GM12875 (cell line): ENCODE measurements around the gene NME2.

Experiments used
- H3K4me3 ChIP-seq: one replicate; pipeline ENCODE4 v1.5.1; 2011; ENCODE audit warnings: low read depth, low read length, control low read depth
- TF ChIP-seq, protein P1 (sequence below): IDR thresholded peaks from 2 replicates; pipeline ENCODE4 v1.5.1; 2011; ENCODE audit warnings: low read depth, mild to moderate bottlenecking, control low read depth, inconsistent platforms, low read length, moderate library complexity, borderline replicate concordance; ENCODE audit not compliant: insufficient read depth

NME2 gene

DNA sequence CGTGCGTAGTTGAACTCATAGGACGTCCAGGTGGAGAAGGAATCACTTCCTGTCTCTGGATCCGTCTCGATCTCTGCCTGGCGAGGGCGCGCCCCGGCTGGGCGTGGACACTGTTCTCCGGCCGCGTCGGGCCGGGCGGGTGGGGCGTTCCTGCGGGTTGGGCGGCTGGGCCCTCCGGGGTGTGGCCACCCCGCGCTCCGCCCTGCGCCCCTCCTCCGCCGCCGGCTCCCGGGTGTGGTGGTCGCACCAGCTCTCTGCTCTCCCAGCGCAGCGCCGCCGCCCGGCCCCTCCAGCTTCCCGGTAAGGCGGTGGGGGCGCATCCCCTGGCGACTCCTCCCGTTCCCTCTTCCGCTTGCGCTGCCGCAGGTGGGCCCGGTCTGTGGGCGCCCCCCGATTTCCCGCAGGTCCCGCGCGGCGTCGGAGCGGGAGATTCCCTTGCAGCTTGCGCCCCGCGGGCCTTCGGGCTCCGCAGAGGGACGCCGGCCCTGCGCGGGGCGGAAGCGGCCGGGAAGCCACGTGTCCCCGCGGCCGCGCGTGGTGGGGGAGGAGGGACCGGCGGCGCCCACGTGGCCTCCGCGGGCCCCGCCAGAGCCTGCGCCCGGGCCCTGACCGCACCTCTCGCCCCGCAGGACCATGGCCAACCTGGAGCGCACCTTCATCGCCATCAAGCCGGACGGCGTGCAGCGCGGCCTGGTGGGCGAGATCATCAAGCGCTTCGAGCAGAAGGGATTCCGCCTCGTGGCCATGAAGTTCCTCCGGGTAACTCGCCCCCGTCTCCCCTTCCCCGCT lies at the start of gene NME2:
Gene NME2, plus strand, starts transcription at position 214 of the 789 bp plus-strand sequence. Its CDS starts 420 bp downstream, at position 634.
- peak within 1 kb of the TSS; percentile 82 for H3K4me3 ChIP-seq
- TF ChIP-seq, protein P1, sequence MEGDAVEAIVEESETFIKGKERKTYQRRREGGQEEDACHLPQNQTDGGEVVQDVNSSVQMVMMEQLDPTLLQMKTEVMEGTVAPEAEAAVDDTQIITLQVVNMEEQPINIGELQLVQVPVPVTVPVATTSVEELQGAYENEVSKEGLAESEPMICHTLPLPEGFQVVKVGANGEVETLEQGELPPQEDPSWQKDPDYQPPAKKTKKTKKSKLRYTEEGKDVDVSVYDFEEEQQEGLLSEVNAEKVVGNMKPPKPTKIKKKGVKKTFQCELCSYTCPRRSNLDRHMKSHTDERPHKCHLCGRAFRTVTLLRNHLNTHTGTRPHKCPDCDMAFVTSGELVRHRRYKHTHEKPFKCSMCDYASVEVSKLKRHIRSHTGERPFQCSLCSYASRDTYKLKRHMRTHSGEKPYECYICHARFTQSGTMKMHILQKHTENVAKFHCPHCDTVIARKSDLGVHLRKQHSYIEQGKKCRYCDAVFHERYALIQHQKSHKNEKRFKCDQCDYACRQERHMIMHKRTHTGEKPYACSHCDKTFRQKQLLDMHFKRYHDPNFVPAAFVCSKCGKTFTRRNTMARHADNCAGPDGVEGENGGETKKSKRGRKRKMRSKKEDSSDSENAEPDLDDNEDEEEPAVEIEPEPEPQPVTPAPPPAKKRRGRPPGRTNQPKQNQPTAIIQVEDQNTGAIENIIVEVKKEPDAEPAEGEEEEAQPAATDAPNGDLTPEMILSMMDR, result no peak

DNA sequence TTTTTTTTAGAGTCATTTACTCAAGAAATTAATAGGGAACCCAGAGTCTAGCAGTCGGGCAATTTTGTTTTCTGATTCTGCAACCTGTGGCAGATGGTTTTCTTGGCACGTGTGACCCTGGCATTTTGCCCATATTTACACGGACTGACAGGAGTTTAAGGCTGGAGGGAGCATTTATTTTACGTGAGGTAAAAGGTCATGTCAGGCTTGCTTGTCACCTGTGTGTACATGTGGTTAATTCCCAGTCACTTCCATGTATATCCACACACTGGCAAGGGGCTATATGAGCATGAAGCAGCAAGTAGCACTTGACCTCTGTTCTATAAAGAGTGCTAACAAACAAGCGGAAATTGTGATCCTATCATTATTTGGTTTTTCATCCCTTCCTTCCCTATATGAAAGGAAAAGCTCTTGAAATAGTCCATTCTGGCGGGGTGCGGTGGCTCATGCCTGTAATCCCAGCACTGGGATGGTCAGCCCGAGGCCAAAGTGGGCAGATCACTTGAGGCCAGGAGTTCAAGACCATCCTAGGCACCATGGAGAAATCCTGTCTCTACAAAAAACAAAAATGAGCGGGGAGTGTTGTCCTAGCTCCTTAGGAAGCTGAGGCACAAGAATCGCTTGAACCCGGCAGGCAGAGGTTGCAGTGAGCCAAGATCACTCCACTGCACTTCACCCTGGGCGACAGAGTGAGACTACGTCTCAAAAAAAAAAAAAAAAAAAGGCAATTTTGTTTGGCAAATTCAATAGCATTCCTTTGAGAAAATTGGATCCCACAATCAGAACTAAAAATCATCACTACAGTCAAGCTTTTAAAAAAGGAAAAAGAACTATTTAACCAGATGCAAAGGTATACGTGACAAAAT lies 47.6 kb upstream of the NME2 start:
- TF ChIP-seq, protein P1, result no peak
- H3K4me3 ChIP-seq, result no peak overlapping the region

GRCh38 chr17:51119415-51120356 lies 46.5 kb upstream of the NME2 start:
- TF ChIP-seq, protein P1, result no peak
- peak overlapping the region; percentile 91 for H3K4me3 ChIP-seq

DNA sequence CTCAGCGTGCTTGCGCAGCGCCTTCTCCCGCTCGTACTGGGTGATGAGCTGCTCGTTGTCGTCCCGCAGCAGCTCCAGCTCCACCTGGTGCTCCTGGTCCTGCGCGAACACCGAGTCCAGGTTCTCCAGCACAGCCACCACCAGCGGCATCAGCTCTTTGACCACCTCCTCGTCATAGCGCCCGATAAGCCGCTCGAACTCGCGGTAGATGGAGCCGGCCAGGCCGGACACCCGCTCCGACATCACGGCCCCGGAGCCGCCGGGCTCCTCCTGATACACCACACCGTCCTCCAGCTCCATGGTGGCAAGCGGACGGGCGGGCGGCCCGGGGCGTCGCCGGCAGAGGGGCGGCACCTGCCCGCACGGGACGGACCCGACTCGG lies 45.9 kb upstream of the NME2 start:
- TF ChIP-seq, protein P1, result no peak

DNA sequence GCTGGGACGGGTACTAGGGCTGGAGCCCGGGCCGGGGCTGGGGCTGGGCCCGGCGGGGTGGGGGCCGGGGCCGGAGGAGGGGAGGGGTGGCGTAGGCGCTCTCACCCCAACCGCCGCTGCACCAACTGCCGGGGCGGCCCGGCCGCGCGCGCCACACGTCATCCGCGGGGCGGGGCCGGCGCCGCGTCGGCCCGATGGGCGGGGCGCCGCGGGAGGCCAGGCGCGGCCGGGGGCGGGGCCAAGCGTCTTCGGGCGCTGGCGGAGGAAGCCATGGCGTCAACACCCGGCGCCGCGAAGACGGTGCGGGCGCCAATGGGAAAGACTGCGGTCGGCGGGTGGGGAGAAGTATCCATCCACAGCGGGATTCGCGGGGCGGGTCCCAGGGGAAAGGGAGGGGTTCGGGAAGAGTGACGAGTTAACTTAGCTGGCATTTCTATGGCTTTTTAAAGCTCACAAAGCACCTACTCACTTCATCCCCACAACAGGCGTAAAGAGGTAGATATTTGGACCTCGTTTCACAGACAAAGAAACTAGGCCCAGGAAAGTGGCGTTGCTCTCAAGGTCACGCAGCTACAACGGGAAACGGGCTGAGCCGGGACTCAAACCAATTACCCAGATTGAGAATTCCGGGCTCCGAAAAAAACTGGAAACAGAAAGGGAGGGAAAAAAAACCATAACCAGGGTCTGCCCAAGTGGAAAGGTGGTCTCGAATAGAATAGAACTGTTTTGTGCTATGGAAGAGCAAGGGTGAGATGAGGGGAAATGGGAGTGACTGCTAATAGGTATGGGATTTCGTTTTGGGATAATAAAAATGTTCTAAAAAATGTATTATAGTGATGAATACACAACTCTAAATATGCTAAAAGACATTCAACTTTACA lies 45.2 kb upstream of the NME2 start, which contains the start of gene SPAG9:
Gene SPAG9, minus strand, starts transcription at position 130 of the 881 bp plus-strand sequence. CDS start 212 bp downstream, outside the sequence.
- peak within 1 kb of the TSS; percentile 91 for H3K4me3 ChIP-seq
- TF ChIP-seq, protein P1, result no peak

More for the DNA sequence above, 45.9 kb upstream of the NME2 start:
- peak overlapping the region; percentile 91 for H3K4me3 ChIP-seq
